NK-92 (cell line): Measurements from ENCODE around the gene PLPP4.

Experiments
- DNase-seq: peaks from one replicate; lab custom pipeline; 2025; ENCODE audit not compliant: unreplicated experiment; lab: John Stamatoyannopoulos, UW

The PLPP4 gene

DNA sequence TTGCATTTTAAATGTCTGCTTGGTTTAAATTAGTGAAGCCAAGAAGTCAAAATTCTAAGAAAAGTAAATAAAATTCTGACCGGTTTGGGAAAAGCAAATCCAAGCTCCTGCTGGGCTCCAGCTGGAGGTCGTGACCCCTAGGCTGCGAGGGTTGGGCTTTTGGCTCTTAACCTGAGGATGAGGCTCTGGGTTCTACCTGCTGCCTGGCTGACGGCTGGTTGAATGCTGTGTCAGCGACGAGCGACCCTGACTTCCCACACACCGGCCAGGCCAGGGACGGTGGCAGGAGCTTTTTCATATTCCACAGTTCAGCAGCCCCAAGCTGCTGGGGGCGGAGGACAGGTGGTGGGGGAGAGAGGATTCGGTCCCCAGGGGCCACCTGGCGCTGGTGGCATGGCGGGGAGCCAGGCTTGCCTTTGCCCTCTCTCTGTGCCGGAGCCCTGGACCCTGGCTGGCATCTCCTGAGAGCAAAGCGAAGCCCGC is 843 bp upstream of the PLPP4 start:
- DNase-seq, result no peak

DNA sequence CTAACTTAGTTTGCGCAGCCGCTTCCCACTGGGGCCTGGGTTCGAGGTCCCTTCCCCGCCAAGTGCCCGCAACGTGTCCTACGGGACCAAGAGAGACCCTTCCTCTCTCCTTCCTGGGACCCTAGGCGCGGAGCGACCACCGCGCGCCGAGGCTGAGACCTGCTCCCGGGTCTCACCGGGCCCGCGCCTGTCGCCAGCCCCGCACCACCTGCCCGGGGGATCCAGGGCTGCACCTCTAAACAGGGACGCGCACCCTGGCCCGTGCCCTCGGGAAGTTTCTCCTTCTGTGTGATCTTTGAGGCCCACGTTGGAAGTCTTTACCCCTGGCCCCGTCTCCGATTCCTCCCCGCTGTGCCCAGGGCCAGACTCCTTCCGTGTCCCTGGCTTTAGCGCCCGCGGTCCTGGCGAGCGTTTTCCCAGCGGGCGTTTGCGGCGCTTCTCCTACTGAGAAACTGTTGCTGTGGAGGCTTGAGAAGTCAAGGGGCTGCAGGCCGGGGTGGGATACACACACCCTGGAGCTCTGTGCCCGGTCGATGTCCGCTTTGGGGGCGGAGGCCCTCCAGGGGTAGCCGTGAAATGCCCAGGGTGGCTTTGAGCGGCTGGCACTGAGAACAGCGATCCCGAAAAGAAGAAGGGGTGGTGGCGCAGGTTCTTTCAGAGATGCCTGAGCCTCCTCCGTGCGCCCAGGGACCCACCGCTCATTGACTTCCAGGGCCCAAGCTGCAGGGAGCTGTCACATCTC is 575 bp downstream of the PLPP4 start:
- DNase-seq, result no peak

DNA sequence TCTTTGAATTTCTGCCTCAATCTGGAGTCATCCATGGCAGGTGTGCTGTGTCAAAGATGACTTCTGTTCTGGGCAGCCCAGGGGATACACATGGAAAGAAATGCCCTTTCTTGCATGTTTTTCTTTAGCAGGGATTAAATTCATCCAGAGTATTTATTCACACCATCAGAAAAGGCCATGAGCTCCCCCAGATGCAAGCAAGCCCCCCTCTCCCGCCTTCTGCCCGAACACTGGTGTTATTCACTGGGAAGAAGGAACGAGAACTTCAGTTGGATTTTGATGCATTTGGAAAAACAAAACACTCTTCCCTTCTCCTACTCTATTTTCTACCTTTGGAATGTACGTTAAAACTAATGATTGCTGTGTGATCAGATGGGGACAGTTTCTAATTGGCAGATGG is 1.4 kb downstream of the PLPP4 start:
- DNase-seq, result no peak

DNA sequence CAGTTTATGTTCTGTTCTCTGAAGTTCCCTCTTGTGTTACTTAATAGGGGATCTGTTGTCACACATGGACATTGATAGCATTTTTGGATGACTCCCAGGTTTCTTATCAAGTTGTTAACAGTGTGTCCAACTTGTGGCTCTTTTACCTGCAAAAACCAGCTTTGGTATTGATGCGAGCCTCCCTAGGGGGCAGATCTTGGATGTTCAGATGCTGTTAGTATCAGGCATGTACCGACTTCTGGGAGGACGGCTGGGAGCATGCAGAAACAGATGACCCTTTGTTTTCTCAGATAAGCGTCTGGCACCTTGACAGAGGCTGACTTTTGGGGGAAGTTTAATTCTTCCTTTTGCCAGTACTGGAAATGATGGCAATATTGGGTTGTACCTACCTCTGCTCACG is 2.2 kb downstream of the PLPP4 start:
- no peak for DNase-seq

DNA sequence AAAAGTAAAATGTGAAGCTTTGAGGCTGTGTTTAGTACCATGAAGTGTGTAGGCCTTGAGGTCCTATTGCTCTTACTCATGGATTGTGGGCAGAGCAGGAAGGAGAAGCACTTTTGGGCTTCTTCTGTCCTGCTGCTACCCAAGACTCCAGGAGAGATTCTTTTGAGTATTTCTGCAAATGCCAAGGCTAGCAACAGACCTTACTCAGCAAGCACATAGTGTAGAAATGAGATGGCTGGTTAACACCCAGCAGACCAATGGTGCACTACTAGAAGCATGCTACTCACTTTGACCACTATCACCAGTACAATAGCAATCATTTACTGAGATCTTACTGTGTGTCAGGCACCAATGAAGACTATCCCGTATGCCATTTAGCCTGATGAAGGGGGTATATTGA is 3.2 kb downstream of the PLPP4 start:
- no peak for DNase-seq

DNA sequence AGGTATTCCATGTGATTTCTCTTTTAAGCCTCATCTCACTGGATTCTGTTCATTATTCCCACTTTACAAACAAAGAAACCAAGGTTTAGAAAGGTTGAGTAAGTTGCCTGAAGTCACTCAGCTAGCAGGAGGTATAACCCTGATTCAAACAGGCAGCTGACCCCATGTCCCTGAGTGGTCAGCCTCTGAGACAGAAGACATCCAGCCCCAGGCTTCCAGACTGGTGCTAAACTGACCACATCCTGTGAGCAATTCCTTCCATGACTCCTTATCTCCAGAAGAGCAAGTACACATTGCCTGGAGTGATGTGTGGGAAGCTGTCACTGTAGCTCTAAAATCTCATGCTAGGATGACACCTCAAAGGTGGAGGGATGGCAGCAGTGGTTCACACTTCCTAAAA is 3.7 kb downstream of the PLPP4 start:
- DNase-seq, result no peak

DNA sequence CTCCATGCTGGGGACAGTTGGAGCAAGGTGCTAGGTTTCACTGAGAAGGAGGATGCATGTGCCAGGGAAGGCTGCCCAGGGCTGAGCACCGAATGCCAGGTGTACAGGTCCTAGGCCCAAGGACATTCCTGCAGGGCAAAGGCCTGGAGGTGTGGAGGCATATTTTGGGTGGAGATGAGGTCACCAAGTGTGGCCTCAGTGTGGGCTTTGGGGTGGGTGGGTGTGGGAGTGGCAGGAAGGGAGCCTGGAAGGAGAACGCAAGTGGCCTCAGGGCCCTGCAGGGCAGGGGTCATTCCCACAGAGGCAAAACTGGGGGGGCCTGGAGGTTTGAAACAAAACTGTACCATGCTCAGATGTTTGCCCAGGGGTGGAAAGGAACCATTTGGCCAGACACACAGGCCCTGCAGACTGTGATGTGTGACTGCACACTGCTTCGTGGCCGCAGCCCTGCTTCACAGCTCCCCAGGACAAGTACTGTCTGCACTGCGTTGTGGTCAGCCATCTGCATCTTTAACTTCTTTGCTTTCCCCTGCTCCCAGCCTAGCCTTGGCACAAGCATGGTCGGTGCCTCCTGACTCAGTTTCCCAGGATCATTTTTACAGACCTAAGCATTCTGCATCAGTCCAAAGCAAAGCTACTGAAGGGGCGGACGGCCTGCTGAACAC is 5.1 kb downstream of the PLPP4 start:
- DNase-seq, result no peak

DNA sequence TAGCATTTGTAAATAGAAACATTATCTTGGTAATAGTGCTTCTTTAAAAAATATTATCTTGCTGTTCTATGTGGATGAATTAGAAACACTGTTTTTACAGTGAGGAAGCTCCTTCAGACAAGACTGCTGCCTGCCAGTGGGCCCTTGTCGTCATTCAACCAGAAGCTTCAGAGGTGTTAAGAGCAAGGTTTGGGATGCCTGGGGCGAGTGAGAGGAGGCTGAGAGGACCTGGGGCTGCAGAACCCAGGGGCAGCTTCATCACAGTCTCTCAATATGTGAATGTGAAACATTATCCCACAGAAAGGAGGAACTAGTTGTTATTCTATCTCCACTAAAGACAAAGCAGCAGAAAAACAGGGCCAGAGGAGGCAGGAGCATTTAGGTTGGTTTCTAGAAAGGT is 8.1 kb downstream of the PLPP4 start:
- no peak for DNase-seq

DNA sequence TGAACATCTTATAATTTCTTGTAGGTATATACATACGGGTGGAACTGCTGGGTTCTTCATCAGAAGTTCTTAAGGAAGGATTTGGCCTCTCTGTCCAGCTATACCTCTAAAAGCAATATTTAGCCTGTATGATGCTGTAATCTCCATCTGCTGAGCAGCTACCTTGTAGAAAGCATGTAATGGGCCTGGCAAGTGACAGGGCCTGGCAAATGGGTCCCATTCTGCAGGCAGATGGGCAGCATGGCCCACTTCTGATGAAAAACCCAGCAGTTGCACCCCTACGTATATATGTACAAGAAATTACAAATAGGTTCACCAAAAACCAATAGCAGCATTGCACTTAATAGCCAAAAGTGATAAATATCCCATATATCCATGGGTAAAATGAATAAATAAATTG is 9.0 kb downstream of the PLPP4 start:
- DNase-seq, result no peak

DNA sequence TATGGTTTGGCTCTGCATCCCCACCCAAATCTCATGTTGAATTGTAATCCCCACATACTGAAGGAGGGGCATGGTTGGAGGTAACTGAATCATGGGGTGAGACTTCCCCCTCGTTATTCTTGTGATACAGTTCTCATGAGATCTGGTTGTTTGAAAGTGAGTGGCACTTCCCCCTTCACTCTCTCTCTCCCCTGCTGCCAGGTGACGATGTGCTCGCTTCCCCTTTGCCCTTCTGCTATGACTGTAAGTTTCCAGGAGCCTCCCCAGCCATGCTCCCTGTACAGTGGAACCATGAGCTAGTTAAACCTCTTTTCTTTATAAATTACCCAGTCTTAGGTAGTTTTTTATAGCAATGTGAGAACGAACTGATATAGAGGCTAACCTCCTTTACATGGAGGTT is 16.6 kb downstream of the PLPP4 start:
- DNase-seq, result no peak

DNA sequence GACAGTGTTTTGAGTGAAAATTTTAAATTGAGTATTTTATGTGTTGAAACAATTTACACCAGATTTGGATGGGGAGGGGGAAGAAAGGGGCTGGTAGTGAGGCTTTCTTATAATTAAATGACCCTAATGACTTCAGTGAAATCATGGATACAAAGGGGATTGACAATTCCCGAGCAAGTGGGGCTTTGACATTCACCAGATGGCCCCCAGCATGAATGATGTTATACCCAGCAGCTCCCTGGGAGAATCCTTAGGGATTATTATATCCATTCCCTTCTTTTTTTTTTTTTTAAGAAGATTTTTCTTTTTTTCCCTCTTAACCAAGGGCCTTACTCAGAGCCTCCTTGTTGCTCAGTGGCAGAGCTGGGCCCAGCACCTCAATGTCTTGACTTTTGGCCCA is 17.9 kb downstream of the PLPP4 start:
- no peak for DNase-seq

DNA sequence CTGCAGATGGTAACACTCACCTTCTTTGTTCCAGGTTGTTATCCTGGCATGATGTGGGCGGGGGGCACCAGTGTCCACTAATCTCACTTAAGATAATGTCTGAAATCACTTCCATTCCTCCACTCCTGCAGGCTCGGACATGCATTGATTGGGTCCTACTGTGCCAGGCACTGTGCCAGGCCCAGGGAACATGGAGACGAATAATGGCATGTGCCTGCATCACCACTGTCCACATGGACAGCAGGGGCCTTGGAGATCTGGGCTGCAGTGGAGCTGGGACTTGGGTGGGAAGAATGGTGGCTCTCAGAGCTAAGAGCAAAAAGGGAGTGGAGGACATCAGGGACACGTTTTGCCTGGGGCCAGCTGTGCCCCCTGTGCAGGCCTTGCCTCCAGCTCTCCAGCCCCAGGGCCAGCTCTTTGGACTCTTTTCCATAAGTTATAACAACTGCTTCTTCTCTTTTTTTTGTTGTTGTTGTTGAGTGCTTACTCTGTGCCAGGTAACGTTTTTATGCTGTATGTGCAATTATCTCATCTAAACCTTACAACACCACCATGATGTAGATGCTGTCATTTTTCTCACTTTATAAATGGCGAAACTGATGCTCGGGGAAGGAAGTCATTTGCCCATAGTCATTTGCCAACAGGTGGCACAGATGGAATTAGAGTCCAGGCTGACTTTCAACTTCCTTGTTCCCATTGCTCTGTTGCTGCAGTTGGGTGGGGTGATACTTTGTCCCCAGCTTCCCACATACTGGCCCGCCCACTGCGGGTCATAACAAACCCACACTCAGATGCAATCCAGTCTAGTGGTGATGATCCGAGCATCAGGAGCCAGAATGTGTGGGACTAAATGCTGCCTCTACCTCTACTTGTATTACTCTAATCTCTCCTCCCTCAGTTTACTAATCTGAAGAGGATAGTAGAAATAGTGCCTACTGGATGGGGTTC is 19.1 kb downstream of the PLPP4 start:
- no peak for DNase-seq

DNA sequence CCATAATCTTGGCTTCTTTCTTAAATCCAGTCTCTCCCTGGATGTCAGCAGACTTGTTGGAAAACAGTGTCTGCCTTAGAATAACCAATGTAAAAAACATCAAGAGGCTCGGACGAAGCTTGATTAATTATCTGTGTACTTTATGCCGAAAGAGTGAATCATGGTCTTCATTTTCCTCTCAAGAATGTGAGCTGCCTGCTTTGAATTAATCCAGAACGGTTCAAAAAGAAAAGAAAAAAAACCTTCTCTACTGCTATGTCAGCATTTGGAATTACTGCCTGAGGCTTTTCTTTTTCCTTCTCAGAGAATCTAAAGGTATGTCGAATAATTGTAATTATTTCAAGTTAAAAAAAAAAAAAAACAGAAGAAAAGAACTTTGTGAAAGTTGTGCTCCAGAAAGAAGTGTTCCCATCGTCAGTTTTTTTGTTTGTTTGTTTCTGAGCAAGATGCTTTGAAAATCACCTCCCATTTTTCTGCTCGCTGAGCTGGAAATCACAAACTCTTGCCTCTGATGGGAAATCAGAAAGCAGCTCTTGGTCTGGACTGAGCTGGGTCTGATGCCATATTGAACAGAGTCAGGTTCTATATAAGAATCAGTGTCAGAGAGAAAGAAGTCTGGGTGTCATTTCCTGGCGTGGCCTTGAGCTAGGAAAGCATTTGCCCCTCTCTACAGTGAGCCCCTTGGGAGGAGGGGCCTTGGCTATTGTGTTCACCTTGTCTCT is 20.2 kb downstream of the PLPP4 start:
- no peak for DNase-seq

DNA sequence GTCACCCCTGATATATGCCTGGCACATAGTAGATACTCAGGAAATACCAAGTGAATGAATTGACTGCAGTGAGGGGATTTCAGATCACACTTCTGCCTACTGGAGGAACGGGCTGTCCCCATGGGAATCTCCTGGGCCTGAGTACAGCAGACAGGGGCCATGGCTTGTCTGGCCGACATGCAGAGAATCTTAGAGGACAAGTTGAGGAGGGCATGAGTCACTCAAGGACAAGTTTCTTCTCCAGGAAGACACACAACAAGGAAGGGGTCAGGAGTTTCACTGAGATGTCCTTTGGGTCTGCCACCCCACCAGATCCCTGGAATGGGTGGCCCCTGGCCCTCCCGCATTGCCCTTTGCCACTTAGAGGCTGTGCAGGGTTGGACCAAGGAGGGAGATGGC is 20.7 kb downstream of the PLPP4 start:
- no peak for DNase-seq

DNA sequence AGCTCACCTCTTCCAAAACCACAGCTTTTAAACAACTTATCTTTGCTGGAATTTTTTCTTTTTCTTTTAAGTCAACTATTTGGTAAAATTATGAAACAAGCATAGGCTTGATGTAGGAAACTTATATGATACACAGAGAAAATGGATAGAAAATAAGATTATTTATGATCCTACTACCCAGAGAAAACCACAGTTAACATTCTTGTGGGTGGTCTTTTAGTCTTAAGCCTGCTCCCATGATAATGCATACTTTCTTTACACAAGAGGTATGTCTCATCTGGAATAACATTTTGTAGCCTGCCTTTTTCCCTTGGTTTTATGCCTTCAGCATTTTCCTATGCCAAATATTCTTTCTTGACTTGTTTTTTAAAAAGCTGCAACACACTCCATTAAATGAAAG is 21.4 kb downstream of the PLPP4 start:
- DNase-seq, result no peak

DNA sequence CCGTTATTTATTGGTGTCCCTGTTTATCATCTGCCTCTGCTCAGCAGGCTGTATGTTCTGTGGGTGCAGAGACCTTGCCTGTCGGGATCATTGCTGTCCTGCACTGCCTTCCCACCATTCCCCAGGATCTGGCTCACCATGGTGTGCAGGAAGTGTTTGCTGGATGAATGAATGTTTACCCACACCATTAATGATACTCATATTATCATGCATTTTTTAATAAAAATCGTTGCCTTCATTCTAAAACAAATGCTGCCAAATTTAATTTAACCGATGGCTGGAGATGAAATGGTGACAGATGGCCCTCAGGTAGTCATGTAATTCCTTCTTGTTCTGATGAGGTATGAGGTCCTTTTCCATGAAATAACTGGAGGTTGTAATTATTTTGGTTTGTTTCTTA is 22.5 kb downstream of the PLPP4 start:
- no peak for DNase-seq

DNA sequence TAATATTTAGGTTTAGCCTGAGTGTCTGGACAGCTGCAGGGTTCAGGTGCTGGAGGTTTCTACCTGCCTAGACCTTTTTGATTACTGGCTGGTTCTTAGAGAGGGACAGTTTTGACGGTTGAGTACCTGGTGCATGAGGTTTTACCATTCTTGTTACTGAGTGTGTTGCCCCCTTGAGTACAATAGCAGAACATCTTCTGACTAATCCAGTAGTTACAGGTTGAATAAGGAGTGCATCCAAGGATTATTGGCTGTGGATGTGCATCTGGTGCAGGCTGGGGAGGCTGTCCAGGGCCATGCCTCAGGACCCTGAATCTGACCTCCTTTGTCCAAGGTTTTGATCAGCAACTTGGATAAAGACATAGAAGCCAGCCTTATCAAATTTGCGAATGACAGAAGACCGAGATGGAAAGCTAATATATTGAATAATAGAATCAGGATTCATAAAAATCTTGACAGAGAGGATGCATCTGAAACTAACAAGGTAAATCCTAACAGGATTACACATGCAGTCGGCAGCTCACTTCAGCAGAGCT is 23.1 kb downstream of the PLPP4 start:
- DNase-seq, result no peak

DNA sequence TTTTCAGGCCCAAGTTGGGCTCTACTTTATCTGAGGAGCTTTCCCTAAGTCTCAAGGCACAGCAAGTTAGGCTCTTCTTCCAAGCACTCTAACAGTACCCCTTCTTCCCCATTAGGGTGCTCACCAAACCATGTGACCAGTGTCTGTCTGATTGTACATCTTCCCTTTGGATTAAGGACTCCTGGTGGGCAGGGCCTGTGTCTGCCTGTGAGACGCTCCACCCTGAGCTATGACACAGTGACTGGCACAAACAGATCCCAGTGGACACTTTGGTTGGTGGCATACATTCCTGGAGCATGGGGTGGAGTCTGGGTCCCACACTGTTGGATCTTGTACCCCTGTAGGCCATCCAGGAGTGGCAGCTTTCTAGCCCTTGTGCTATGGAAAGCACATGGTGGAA is 23.8 kb downstream of the PLPP4 start:
- no peak for DNase-seq

DNA sequence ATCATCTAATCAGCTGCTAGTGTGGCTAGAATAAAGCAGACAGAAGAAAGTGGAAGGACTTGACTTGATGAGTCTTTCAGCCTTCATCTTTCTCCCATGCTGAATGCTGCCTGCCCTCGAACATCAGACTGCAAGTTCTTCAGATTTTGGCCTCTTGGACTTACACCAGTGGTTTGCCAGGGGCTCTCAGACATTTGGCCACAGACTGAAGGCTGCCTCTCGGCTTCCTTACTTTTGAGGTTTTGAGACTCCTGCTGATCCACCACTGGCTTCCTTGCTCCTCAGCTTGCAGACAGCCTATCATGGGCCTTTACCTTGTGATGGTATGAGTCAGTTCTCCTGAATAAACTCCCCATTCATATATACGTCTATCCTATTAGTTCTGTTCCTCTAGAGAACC is 26.0 kb downstream of the PLPP4 start:
- DNase-seq, result no peak

DNA sequence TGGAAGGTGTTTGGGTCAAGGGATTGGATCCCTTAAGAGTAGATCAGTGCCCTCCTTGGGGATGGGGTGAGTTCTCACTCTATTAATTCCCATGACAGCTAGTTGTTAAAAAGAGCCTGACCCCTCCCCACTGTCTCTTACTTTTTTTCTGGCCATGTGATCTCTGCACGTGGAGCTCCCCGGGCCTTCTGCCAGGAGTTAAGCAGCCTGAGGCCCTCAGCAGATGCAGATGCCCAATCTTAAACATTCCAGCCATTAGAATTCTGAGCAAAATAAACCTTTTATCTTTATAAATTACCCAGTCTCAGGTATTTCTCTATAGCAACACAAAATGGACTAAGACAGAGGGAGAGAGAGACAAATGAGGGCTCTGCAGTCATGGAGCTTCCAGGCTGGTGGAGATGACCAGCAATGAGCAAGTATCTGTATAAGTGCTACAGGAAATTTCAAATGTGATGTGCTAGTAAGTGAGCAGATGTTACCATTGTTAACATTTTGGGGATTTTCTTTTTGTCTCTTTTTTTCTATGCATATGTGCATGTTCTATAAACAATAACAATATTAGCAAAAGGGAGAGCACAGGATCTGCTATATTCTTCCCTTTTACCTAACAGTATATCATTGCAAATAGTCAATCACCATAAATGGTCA is 26.7 kb downstream of the PLPP4 start:
- no peak for DNase-seq
